ENCODE results near the gene UBL7. TPM values are rescaled to one million over a fixed set of nuclear protein-coding genes. Genes with fewer than 3 reads are reported as not detected.

UBL7 gene
- total and polyA plus RNA-seq, 10 of the 15 experiments (the other 5 are each of a cell fraction or from before 2014, with no cell fraction given): 25.9 to 145 (median 90.1) TPM

DNA sequence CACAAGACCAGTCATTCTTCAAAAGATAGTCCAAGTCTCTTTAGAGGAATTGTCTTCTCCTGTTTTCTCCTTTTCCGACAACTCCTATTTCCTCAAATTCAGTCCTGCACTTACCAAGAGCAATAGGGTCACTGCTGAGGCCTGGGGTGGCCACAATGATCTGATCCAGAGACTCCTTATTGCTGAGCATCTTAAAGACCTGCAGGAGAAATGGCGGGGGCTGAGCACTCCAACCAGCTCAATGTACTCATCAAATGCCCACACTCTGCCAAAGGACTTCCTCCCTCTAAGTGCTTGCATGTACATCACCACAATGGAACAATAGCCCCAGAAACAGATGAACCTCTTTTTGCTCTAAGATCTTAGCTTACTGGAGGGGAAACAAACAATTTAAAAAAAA, 9.6 kb downstream of the UBL7 start:
- Histone ChIP-seq H3K79me2 (ENCODE audit: control insufficient read depth, insufficient read depth, low read length) (peaks cover 10% of the 10 kb centered on the region), H3K4me1 (ENCODE audit: control insufficient read depth, insufficient read depth, low read length) (peaks cover 21% of the 10 kb centered on the region), H4K20me1 (ENCODE audit: control insufficient read depth, insufficient read depth) (no peaks in the 10 kb centered on the region), H3K9me3 (replicated peaks; ENCODE audit: control insufficient read depth, insufficient read depth, low read length) (no peaks in the 10 kb centered on the region), H2AFZ (ENCODE audit: control insufficient read depth, low read depth, low read length) (no peak overlapping the region), H3K9ac (ENCODE audit: control insufficient read depth, insufficient read depth, low read length) (no peak overlapping the region), H3K4me2 (ENCODE audit: control insufficient read depth, insufficient read depth) (no peak overlapping the region), H3K27me3 (replicated peaks in 1 of 2; ENCODE audit: control insufficient read depth in 2 of 2, insufficient read depth in 2 of 2, low read length in 1 of 2) (no peaks in the 10 kb centered on the region), H3K27ac (ENCODE audit: control insufficient read depth, insufficient read depth) (no peak overlapping the region), H3K4me3 (no peak overlapping the region), H3K36me3 (ENCODE audit: control insufficient read depth in 2 of 2, insufficient read depth in 2 of 2, low read length in 1 of 2) (peaks cover 35 to 60% of the 10 kb centered on the region in 2 experiments)
- SMC1A ChIA-PET (ENCODE audit: uncharacterized antibody, unreplicated experiment): interaction anchor here (0.6 to 1.1 kb wide), 3 partner anchors 14 to 76 kb away, joined by 3 to 7 read pairs (median 4); no protein-coding TSS in a partner anchor
- CTCF ChIA-PET: interaction anchor here (0.9 kb wide), 1 partner anchor 180 kb away, joined by 3 read pairs; no protein-coding TSS in a partner anchor
- intact Hi-C loops (cut with micrococcal nuclease; ENCODE audit: unreplicated experiment) (no loop called here), in situ Hi-C loops (cut with MboI) (no loop called here)
- POLR2A ChIA-PET: no interaction called here
- FAIRE-seq (no peak), DNase-seq (ENCODE audit: low read depth, low spot score) (no peak), ATAC-seq (no peak)
- no TSS peak for BruUV-seq (replicated peaks)
- RAD21 ChIA-PET (ENCODE audit: unreplicated experiment): no interaction called here
- WGBS (ENCODE audit: insufficient coverage, insufficient replicate concordance, low lambda C conversion rate, missing lambda C conversion rate): 95% methylated on average over 2 of the region's 2 CpGs
- TF ChIP-seq KLF5 (IDR thresholded peaks at IDR 0.05; ENCODE audit: partially characterized antibody) (no peak), WRNIP1 (IDR thresholded peaks at IDR 0.05; ENCODE audit: borderline replicate concordance, low read depth, low read length) (no peak), SMAD1 (IDR thresholded peaks at IDR 0.05; ENCODE audit: low read depth, partially characterized antibody) (no peak), MYC (IDR thresholded peaks at IDR 0.05; ENCODE audit: insufficient read depth, insufficient read length, insufficient replicate concordance, low read length, severe bottlenecking) (no peak), LARP7 (IDR thresholded peaks at IDR 0.05) (no peak), IRF4 (IDR thresholded peaks at IDR 0.05; ENCODE audit: low read depth, low read length) (no peak), ZBED1 (IDR thresholded peaks at IDR 0.05; ENCODE audit: borderline replicate concordance) (no peak), PAX8 (IDR thresholded peaks at IDR 0.05) (no peak), SRF (IDR thresholded peaks at IDR 0.05; ENCODE audit: low read depth in 2 of 2, low read length in 2 of 2) (no peak)
- TF ChIP-seq, protein P1, sequence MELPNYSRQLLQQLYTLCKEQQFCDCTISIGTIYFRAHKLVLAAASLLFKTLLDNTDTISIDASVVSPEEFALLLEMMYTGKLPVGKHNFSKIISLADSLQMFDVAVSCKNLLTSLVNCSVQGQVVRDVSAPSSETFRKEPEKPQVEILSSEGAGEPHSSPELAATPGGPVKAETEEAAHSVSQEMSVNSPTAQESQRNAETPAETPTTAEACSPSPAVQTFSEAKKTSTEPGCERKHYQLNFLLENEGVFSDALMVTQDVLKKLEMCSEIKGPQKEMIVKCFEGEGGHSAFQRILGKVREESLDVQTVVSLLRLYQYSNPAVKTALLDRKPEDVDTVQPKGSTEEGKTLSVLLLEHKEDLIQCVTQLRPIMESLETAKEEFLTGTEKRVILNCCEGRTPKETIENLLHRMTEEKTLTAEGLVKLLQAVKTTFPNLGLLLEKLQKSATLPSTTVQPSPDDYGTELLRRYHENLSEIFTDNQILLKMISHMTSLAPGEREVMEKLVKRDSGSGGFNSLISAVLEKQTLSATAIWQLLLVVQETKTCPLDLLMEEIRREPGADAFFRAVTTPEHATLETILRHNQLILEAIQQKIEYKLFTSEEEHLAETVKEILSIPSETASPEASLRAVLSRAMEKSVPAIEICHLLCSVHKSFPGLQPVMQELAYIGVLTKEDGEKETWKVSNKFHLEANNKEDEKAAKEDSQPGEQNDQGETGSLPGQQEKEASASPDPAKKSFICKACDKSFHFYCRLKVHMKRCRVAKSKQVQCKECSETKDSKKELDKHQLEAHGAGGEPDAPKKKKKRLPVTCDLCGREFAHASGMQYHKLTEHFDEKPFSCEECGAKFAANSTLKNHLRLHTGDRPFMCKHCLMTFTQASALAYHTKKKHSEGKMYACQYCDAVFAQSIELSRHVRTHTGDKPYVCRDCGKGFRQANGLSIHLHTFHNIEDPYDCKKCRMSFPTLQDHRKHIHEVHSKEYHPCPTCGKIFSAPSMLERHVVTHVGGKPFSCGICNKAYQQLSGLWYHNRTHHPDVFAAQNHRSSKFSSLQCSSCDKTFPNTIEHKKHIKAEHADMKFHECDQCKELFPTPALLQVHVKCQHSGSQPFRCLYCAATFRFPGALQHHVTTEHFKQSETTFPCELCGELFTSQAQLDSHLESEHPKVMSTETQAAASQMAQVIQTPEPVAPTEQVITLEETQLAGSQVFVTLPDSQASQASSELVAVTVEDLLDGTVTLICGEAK (IDR thresholded peaks at IDR 0.05; ENCODE audit: borderline replicate concordance): no peak
- TF ChIP-seq, protein P2, sequence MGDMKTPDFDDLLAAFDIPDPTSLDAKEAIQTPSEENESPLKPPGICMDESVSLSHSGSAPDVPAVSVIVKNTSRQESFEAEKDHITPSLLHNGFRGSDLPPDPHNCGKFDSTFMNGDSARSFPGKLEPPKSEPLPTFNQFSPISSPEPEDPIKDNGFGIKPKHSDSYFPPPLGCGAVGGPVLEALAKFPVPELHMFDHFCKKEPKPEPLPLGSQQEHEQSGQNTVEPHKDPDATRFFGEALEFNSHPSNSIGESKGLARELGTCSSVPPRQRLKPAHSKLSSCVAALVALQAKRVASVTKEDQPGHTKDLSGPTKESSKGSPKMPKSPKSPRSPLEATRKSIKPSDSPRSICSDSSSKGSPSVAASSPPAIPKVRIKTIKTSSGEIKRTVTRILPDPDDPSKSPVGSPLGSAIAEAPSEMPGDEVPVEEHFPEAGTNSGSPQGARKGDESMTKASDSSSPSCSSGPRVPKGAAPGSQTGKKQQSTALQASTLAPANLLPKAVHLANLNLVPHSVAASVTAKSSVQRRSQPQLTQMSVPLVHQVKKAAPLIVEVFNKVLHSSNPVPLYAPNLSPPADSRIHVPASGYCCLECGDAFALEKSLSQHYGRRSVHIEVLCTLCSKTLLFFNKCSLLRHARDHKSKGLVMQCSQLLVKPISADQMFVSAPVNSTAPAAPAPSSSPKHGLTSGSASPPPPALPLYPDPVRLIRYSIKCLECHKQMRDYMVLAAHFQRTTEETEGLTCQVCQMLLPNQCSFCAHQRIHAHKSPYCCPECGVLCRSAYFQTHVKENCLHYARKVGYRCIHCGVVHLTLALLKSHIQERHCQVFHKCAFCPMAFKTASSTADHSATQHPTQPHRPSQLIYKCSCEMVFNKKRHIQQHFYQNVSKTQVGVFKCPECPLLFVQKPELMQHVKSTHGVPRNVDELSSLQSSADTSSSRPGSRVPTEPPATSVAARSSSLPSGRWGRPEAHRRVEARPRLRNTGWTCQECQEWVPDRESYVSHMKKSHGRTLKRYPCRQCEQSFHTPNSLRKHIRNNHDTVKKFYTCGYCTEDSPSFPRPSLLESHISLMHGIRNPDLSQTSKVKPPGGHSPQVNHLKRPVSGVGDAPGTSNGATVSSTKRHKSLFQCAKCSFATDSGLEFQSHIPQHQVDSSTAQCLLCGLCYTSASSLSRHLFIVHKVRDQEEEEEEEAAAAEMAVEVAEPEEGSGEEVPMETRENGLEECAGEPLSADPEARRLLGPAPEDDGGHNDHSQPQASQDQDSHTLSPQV (IDR thresholded peaks at IDR 0.05): no peak
- TF ChIP-seq, protein P3, sequence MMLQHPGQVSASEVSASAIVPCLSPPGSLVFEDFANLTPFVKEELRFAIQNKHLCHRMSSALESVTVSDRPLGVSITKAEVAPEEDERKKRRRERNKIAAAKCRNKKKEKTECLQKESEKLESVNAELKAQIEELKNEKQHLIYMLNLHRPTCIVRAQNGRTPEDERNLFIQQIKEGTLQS (IDR thresholded peaks at IDR 0.05; ENCODE audit: borderline replicate concordance, extremely low read depth, low read depth, low read length): no peak
- TF ChIP-seq, protein P4, sequence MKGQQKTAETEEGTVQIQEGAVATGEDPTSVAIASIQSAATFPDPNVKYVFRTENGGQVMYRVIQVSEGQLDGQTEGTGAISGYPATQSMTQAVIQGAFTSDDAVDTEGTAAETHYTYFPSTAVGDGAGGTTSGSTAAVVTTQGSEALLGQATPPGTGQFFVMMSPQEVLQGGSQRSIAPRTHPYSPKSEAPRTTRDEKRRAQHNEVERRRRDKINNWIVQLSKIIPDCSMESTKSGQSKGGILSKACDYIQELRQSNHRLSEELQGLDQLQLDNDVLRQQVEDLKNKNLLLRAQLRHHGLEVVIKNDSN (IDR thresholded peaks at IDR 0.05; ENCODE audit: borderline replicate concordance, extremely low read length, insufficient read depth, low read depth, low read length): no peak
- TF ChIP-seq, protein P5, sequence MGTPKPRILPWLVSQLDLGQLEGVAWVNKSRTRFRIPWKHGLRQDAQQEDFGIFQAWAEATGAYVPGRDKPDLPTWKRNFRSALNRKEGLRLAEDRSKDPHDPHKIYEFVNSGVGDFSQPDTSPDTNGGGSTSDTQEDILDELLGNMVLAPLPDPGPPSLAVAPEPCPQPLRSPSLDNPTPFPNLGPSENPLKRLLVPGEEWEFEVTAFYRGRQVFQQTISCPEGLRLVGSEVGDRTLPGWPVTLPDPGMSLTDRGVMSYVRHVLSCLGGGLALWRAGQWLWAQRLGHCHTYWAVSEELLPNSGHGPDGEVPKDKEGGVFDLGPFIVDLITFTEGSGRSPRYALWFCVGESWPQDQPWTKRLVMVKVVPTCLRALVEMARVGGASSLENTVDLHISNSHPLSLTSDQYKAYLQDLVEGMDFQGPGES (IDR thresholded peaks at IDR 0.05): no peak

Data from GM12878 (cell line).